ENCODE results near the gene SEC23IP. TPM values are rescaled to one million over a fixed set of nuclear protein-coding genes. Genes with fewer than 3 reads are reported as not detected.

The SEC23IP gene
- total and polyA plus RNA-seq, 2 donors (not counting 3 experiments of a cell fraction or from before 2014, with no cell fraction given): 30.9 to 83.1 TPM

GRCh38 chr10:119852822-119853221 lies 39.7 kb upstream of the SEC23IP start:
- intact Hi-C loops (cut with micrococcal nuclease) (no loop called here), dilution Hi-C loops (cut with MboI; ENCODE audit: extremely low pct_ligation_motif_present, low sequenced_read_pairs) (no loop called here)
- Histone ChIP-seq H3K4me3 (replicated peaks in 1 of 3; ENCODE audit: insufficient read depth in 1 of 3, low read depth in 1 of 3, low read length in 3 of 3) (no peak overlapping the region), H4K20me1 (replicated peaks; ENCODE audit: control insufficient read depth, extremely low read depth, insufficient read depth, low read length) (no peaks in the 10 kb centered on the region), H3K9me1 (replicated peaks; ENCODE audit: control insufficient read depth, extremely low read depth, insufficient read depth, low read length) (no peaks in the 10 kb centered on the region), H3K4me1 (ENCODE audit: control insufficient read depth, extremely low read depth, insufficient read depth, low read length) (no peaks in the 10 kb centered on the region), H2AFZ (ENCODE audit: low read depth, low read length) (no peak overlapping the region), H3K9me3 (replicated peaks; ENCODE audit: control insufficient read depth, insufficient read depth, low read length) (no peaks in the 10 kb centered on the region), H3K36me3 (ENCODE audit: control insufficient read depth in 2 of 2, extremely low read depth in 1 of 2, insufficient read depth in 2 of 2, low read length in 2 of 2) (peaks cover 11 to 14% of the 10 kb centered on the region in 2 experiments), H3K9ac (replicated peaks; ENCODE audit: extremely low read depth, insufficient read depth, low read length) (no peak overlapping the region), H3K27me3 (ENCODE audit: control insufficient read depth in 2 of 2, insufficient read depth in 2 of 2, low read length in 2 of 2) (no peaks in the 10 kb centered on the region), H3K27ac (ENCODE audit: insufficient read depth, low read depth, low read length) (no peak overlapping the region), H3K4me2 (ENCODE audit: insufficient read depth, low read length) (no peak overlapping the region), H3K79me2 (ENCODE audit: control insufficient read depth, insufficient read depth, low read length) (peaks cover 10% of the 10 kb centered on the region)
- ChIA-PET POLR2A (no interaction called here), CTCF (interaction anchor here (1.9 to 5.0 kb wide), 2 partner anchors 102 to 166 kb away, joined by 5 to 33 read pairs; no protein-coding TSS in a partner anchor)
- no TSS peak for BruUV-seq (replicated peaks)
- no peak for DNase-seq (ENCODE audit: low read depth, low spot score)
- TF ChIP-seq POLR2AphosphoS5 (IDR thresholded peaks at IDR 0.05; ENCODE audit: insufficient read depth, low read depth, low read length) (no peak), POLR2A (IDR thresholded peaks at IDR 0.05; ENCODE audit: low read depth, low read length) (no peak), JUN (IDR thresholded peaks at IDR 0.05; ENCODE audit: borderline replicate concordance, insufficient read depth, insufficient read length, low read depth) (no peak), EZH2 (IDR thresholded peaks at IDR 0.05; ENCODE audit: borderline replicate concordance, low read depth, low read length, severe bottlenecking) (no peak), MYC (IDR thresholded peaks at IDR 0.05; ENCODE audit: low read depth, low read length) (no peak), FOS (IDR thresholded peaks at IDR 0.05; ENCODE audit: borderline replicate concordance, insufficient read depth, low read length) (no peak), GATA2 (IDR thresholded peaks at IDR 0.05; ENCODE audit: insufficient read depth, insufficient read length, low read depth, low read length) (no peak), CTCF (IDR thresholded peaks at IDR 0.05; ENCODE audit: extremely low read depth in 1 of 2, insufficient read depth in 1 of 2, low read depth in 1 of 2, low read length in 2 of 2) (no peak)
- TF ChIP-seq, protein P1, sequence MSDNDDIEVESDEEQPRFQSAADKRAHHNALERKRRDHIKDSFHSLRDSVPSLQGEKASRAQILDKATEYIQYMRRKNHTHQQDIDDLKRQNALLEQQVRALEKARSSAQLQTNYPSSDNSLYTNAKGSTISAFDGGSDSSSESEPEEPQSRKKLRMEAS (IDR thresholded peaks at IDR 0.05; ENCODE audit: insufficient read depth, insufficient read length): no peak
- no peak for FAIRE-seq

Measured in endothelial cell of umbilical vein (primary cell).